GM12878 (cell line): ENCODE measurements around the gene DUSP18. TPM values are rescaled to one million over a fixed set of nuclear protein-coding genes. Genes with fewer than 3 reads are reported as not detected.
"Not testable (repeated sequence)": the region's sequence is repeated elsewhere in the genome, so short reads cannot be mapped to it uniquely, and the experiment has no call there.

Experiments used
- ATAC-seq: fragments of 200-7000 bp; cut with Tn5 transposase; 3 replicates; pipeline ENCODE4 v1.9.1; 2020; ENCODE audit warnings: mild to moderate bottlenecking, moderate library complexity
- BruUV-seq: library from RNA; stranded (reverse); fragments of 400-500 nt; replicated peaks from 2 replicates; lab custom pipeline; 2021; lab: Mats Ljungman, UMichigan
- CTCF ChIA-PET: fragments of 300-600 bp; sonication (Branson Sonifier 250); formaldehyde crosslinking; extraction: SDS; loops from one replicate; lab custom pipeline; 2021; ENCODE audit warnings: inconsistent platforms; lab: Yijun Ruan, JAX
- POLR2A ChIA-PET: fragments of 350-600 bp; formaldehyde crosslinking; extraction: SDS; loops from one replicate; lab custom pipeline; 2021; ENCODE audit warnings: inconsistent platforms; lab: Charles Lee
- RAD21 ChIA-PET: fragments of 300-600 bp; sonication (Branson Sonifier 250); formaldehyde crosslinking; loops from one replicate; lab custom pipeline; 2023; ENCODE audit warnings: antibody characterized with exemption; ENCODE audit not compliant: unreplicated experiment; lab: Charles Lee
- SMC1A ChIA-PET: fragments of 300-600 bp; sonication (Branson Sonifier 250); formaldehyde crosslinking; loops from one replicate; lab custom pipeline; 2023; ENCODE audit not compliant: unreplicated experiment, uncharacterized antibody; lab: Charles Lee
- DNase-seq: peaks from one replicate; pipeline ENCODE4 v3.0.0-alpha.2; 2011; ENCODE audit warnings: low read depth, low spot score
- FAIRE-seq: peaks from 3 replicates; lab custom pipeline; 2011; peaks lifted over from hg19 to GRCh38; lab: Jason Lieb, UNC
- H2AFZ ChIP-seq: 2 replicates; pipeline ENCODE4 v1.6.0; 2011; ENCODE audit warnings: low read depth, low read length, control low read depth; ENCODE audit not compliant: control insufficient read depth
- H3K27ac ChIP-seq: 2 replicates; pipeline ENCODE4 v1.5.1; 2011; ENCODE audit warnings: control low read depth; ENCODE audit not compliant: control insufficient read depth, insufficient read depth
- H3K27me3 ChIP-seq, 2 experiments: replicated peaks in 1 of 2; 2 replicates each; pipeline versions ENCODE4 v1.6.0 to v1.6.1; 2011; ENCODE audit warnings: low read length in 1 of 2; ENCODE audit not compliant: control insufficient read depth in 2 of 2, insufficient read depth in 2 of 2
- H3K36me3 ChIP-seq, 2 experiments: 2 replicates each; pipeline ENCODE4 v1.5.1; 2011; ENCODE audit warnings: low read length in 1 of 2; ENCODE audit not compliant: control insufficient read depth in 2 of 2, insufficient read depth in 2 of 2
- H3K4me1 ChIP-seq: 2 replicates; pipeline ENCODE4 v1.6.1; 2011; ENCODE audit warnings: mild to moderate bottlenecking, low read length, moderate library complexity, mixed read lengths; ENCODE audit not compliant: control insufficient read depth, insufficient read depth
- H3K4me2 ChIP-seq: 2 replicates; pipeline ENCODE4 v1.6.0; 2011; ENCODE audit warnings: control low read depth; ENCODE audit not compliant: control insufficient read depth, insufficient read depth
- H3K4me3 ChIP-seq: fragments of 200-600 bp; sonication (generic); 2 replicates; pipeline ENCODE4 v1.5.1; 2016
- H3K79me2 ChIP-seq: 2 replicates; pipeline ENCODE4 v1.6.0; 2011; ENCODE audit warnings: low read length; ENCODE audit not compliant: control insufficient read depth, insufficient read depth
- H3K9ac ChIP-seq: 2 replicates; pipeline ENCODE4 v1.8.0; 2011; ENCODE audit warnings: low read length, control low read depth, mixed read lengths; ENCODE audit not compliant: control insufficient read depth, insufficient read depth
- H3K9me3 ChIP-seq: replicated peaks from 3 replicates; pipeline ENCODE4 v1.5.1; 2011; ENCODE audit warnings: mild to moderate bottlenecking, low read length; ENCODE audit not compliant: control insufficient read depth, insufficient read depth
- H4K20me1 ChIP-seq: 2 replicates; pipeline ENCODE4 v1.6.0; 2011; ENCODE audit not compliant: control insufficient read depth, insufficient read depth
- CHD2 ChIP-seq: IDR thresholded peaks from 2 replicates; pipeline ENCODE4 v1.6.1; 2011; ENCODE audit warnings: low read depth, low read length, improper control_type of control experiment, borderline replicate concordance
- CHD4 ChIP-seq: fragments of 200-600 bp; sonication (generic); IDR thresholded peaks from 2 replicates; pipeline ENCODE4 v1.6.1; 2016; ENCODE audit warnings: mild to moderate bottlenecking
- E2F4 ChIP-seq: IDR thresholded peaks from 2 replicates; pipeline ENCODE4 v1.6.1; 2012; ENCODE audit warnings: low read depth, low read length, improper control_type of control experiment
- EGR1 ChIP-seq, 2 experiments: IDR thresholded peaks; 1 replicate in 1 of 2; 2 replicates in 1 of 2; pipeline ENCODE4 v1.6.1; 2011 to 2012; ENCODE audit warnings: low read depth in 2 of 2, low read length in 2 of 2, borderline replicate concordance in 1 of 2, mild to moderate bottlenecking in 1 of 2, moderate library complexity in 1 of 2
- GABPA ChIP-seq: IDR thresholded peaks from 2 replicates; pipeline ENCODE4 v1.6.1; 2014; ENCODE audit warnings: antibody characterized with exemption, low read depth, mild to moderate bottlenecking, inconsistent platforms
- MTA2 ChIP-seq: fragments of 450-650 bp; IDR thresholded peaks from 2 replicates; pipeline ENCODE4 v1.6.1; 2016; ENCODE audit warnings: low read depth, mild to moderate bottlenecking, moderate library complexity
- NR2F1 ChIP-seq: fragments of 450-650 bp; conservative IDR thresholded peaks from 2 replicates; pipeline ENCODE4 v1.6.1; 2017; ENCODE audit warnings: mild to moderate bottlenecking
- PKNOX1 ChIP-seq: fragments of 450-650 bp; IDR thresholded peaks from 2 replicates; pipeline ENCODE4 v1.6.1; 2016; ENCODE audit warnings: mild to moderate bottlenecking
- POLR2AphosphoS5 ChIP-seq: IDR thresholded peaks from 2 replicates; pipeline ENCODE4 v1.6.1; 2011; ENCODE audit warnings: mild to moderate bottlenecking, low read length, inconsistent platforms
- USF2 ChIP-seq: IDR thresholded peaks from 2 replicates; pipeline ENCODE4 v1.6.1; 2011; ENCODE audit warnings: low read depth, low read length, improper control_type of control experiment, borderline replicate concordance
- ZNF622 ChIP-seq: fragments of 450-650 bp; IDR thresholded peaks from 2 replicates; pipeline ENCODE4 v1.6.1; 2017; ENCODE audit warnings: mild to moderate bottlenecking, inconsistent platforms
- WGBS: methylation state at CpG from one replicate; pipeline ENCODE4 v1.1.6; 2016; ENCODE audit warnings: low lambda C conversion rate; ENCODE audit not compliant: insufficient replicate concordance, insufficient coverage; ENCODE audit errors: missing lambda C conversion rate; 5-methylcytosine and 5-hydroxymethylcytosine counted together
- in situ Hi-C: fragments of 300-500 bp; cut with MboI; formaldehyde crosslinking; loops from 9 replicates; pipeline ENCODE4 v1.14.3; 2018; ENCODE audit warnings: mixed read lengths
- intact Hi-C: fragments of 100-400 bp; cut with micrococcal nuclease; formaldehyde crosslinking; loops from one replicate; pipeline ENCODE4 v1.14.2; 2022; ENCODE audit not compliant: unreplicated experiment
- polyA plus RNA-seq, 11 experiments: library from polyadenylated mRNA; depleted of rRNA in 4 of 11; unstranded in 6 of 11; stranded (reverse) in 5 of 11; fragments of >200 nt; fragmentation: Nextera tagmentation in 4 of 11; fragmentation: Illumina TruSeq in 1 of 11; extraction: Ambion mirVana in 4 of 11; extraction: Trizol in 1 of 11; gene quantifications; 1 replicate in 1 of 11; 2 replicates in 10 of 11; pipeline versions ENCODE4 v1.2.1 to v1.2.3, GENCODE V29; 2011 to 2016; ENCODE audit warnings: inconsistent platforms in 2 of 11, missing spikeins in 2 of 11, low read depth in 1 of 11
- total RNA-seq, 4 experiments: library from RNA; depleted of rRNA in 3 of 4; stranded (reverse); fragments of >200 nt in 3 of 4; fragmentation: Illumina TruSeq in 1 of 4; extraction: Trizol in 1 of 4; gene quantifications; 2 replicates each; pipeline versions ENCODE4 v1.2.1 to v1.2.3, GENCODE V29; 2013 to 2021

DUSP18 gene
- total and polyA plus RNA-seq, 10 of the 15 experiments (the other 5 are each of a cell fraction or from before 2014, with no cell fraction given) = 1.9 to 11.9 (median 7.7) TPM

DNA sequence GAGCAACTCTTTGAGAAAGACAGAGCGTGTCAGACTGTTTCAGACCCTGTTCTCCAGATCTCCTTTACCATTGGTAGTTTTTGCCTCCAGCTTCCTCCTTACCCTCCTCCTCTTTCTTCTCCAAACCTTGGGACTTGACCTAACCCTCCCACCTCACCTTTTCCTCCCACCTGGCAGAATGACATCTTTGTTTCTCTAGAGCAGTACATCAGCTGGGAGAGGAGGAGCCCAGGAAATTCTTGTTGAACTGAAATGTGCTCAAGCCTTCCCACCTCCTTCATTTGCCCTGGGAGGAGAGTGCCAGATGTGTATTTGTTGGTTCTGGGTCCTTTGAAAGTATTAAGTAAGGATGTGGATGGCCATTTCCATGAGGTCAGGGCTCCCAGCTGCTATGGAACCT, 44.4 kb upstream of the DUSP18 start (continued):
- TF ChIP-seq PKNOX1 = no peak
- TF ChIP-seq E2F4 = no peak
- no peak for TF ChIP-seq POLR2AphosphoS5
- no peak for TF ChIP-seq USF2
- no peak for TF ChIP-seq CHD2
- TF ChIP-seq ZNF622 = no peak
- no peak for TF ChIP-seq CHD4
- no peak for TF ChIP-seq EGR1 (IDR thresholded peaks at IDR 0.05; ENCODE audit: borderline replicate concordance in 1 of 2, low read depth in 2 of 2, low read length in 2 of 2)

DNA sequence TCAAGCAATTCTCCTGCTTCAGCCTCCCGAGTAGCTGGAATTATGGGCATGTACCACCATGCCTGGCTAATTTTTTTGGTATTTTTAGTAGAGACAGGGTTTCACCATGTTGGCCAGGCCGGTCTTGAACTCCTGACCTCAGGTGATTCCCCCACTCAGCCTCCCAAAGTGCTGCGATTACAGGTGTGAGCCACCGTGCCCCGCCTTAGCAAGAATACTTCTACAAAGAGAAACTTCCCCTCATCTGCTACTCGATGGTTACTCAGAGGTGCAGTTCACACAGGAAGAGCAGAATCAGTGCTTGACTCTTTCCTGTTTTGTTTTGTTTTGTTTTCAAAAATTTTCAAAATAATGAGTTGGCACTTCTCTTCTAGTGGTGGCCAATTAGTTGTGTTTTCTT, 42.3 kb upstream of the DUSP18 start:
- DNase-seq (peak; percentile 32), ATAC-seq (peak; percentile 50)
- H2AFZ ChIP-seq, H4K20me1 ChIP-seq, in situ Hi-C loops, H3K9ac ChIP-seq, intact Hi-C loops, BruUV-seq, H3K27me3 ChIP-seq, H3K36me3 ChIP-seq, FAIRE-seq, H3K79me2 ChIP-seq, H3K4me3 ChIP-seq, H3K27ac ChIP-seq, RAD21 ChIA-PET, H3K9me3 ChIP-seq: not testable (repeated sequence)
- TF ChIP-seq MTA2 = peak; percentile 25; the same call in 1 of the 2 replicates
- 0 out of 2 replicates have a peak, but pooled peaks have one; percentile 14 for TF ChIP-seq GABPA
- peak; percentile 55 for TF ChIP-seq NR2F1
- ChIA-PET POLR2A (interaction anchor here (1.1 kb wide), 1 partner anchor 212 kb away, joined by 3 read pairs; no protein-coding TSS in a partner anchor), CTCF (interaction anchor here (1.7 kb wide), 1 partner anchor 45 kb away, joined by 6 read pairs; no protein-coding TSS in a partner anchor), SMC1A (interaction anchor here (0.6 to 1.6 kb wide), 4 partner anchors 9 to 292 kb away, joined by 3 to 5 read pairs (median 3); no protein-coding TSS in a partner anchor)
- Histone ChIP-seq H3K4me1 (peaks cover 30% of the 10 kb centered on the region), H3K4me2 (0 out of 2 replicates have a peak overlapping the region, but pooled peaks have one; percentile 8)
- 33% methylated on average over 6 of the region's 6 CpGs for WGBS
